ENCODE results near the gene ASB3.

- TF ChIP-seq, protein P1, sequence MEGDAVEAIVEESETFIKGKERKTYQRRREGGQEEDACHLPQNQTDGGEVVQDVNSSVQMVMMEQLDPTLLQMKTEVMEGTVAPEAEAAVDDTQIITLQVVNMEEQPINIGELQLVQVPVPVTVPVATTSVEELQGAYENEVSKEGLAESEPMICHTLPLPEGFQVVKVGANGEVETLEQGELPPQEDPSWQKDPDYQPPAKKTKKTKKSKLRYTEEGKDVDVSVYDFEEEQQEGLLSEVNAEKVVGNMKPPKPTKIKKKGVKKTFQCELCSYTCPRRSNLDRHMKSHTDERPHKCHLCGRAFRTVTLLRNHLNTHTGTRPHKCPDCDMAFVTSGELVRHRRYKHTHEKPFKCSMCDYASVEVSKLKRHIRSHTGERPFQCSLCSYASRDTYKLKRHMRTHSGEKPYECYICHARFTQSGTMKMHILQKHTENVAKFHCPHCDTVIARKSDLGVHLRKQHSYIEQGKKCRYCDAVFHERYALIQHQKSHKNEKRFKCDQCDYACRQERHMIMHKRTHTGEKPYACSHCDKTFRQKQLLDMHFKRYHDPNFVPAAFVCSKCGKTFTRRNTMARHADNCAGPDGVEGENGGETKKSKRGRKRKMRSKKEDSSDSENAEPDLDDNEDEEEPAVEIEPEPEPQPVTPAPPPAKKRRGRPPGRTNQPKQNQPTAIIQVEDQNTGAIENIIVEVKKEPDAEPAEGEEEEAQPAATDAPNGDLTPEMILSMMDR (IDR thresholded peaks at IDR 0.05) = no peak
- TF ChIP-seq POLR2A (IDR thresholded peaks at IDR 0.05) = no peak
These were observed 132.4 kb downstream of the ASB3 start for GRCh38 chr2:53654396-53654795.

Data from adrenal gland (tissue), 5 donors.